Activated T-cell treated with anti-CD3 and anti-CD28 coated beads for 1 hour (primary cell): ENCODE data around the gene TMCC3.

Experiments
- DNase-seq: peaks from one replicate; pipeline ENCODE4 v3.0.0-alpha.2; 2020; ENCODE audit warnings: low read depth

TMCC3 gene

GRCh38 chr12:94531196-94531720, 119.1 kb downstream of the TMCC3 start:
- DNase-seq = no peak

DNA sequence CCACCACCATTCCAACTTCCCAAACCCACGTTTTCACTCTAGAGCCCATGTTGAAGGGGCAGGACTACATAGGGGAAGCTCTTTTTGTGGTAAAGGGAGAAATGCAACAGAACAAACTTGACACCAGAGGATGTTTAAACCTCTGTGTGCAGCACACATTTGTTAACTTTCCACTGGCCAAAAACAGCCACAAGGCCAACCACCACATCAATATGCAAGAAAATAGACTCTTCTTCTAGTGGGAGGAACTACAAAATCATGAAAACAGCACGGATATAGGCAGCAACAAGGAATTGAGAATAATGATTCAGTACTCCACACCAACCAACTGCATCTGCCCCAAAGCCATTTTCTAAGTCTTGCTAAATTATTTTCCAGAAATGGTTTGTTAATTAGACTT, 124.4 kb downstream of the TMCC3 start:
- DNase-seq = no peak
